ENCODE results near the gene B3GNT2. TPM values are rescaled to one million over a fixed set of nuclear protein-coding genes. Genes with fewer than 3 reads are reported as not detected.

B3GNT2 gene
- total and polyA plus RNA-seq, 2 donors (not counting 3 experiments of a cell fraction or from before 2014, with no cell fraction given), result 9.5 to 21.2 TPM

- no peaks in the 10 kb centered on the region for H3K27me3 ChIP-seq (ENCODE audit: control insufficient read depth in 2 of 2, insufficient read depth in 2 of 2, low read length in 2 of 2)
- no peaks in the 10 kb centered on the region for H3K4me1 ChIP-seq (ENCODE audit: control insufficient read depth, extremely low read depth, insufficient read depth, low read length)
- no peak overlapping the region for H3K4me3 ChIP-seq (replicated peaks in 1 of 3; ENCODE audit: insufficient read depth in 1 of 3, low read depth in 1 of 3, low read length in 3 of 3)
- H3K9me1 ChIP-seq (replicated peaks; ENCODE audit: control insufficient read depth, extremely low read depth, insufficient read depth, low read length), result no peaks in the 10 kb centered on the region
- no peak overlapping the region for H3K9ac ChIP-seq (replicated peaks; ENCODE audit: extremely low read depth, insufficient read depth, low read length)
- no peak overlapping the region for H2AFZ ChIP-seq (ENCODE audit: low read depth, low read length)
- no peaks in the 10 kb centered on the region for H3K9me3 ChIP-seq (replicated peaks; ENCODE audit: control insufficient read depth, insufficient read depth, low read length)
- H3K4me2 ChIP-seq (ENCODE audit: insufficient read depth, low read length), result no peak overlapping the region
- no peaks in the 10 kb centered on the region for H3K36me3 ChIP-seq (ENCODE audit: control insufficient read depth in 2 of 2, extremely low read depth in 1 of 2, insufficient read depth in 2 of 2, low read length in 2 of 2)
- dilution Hi-C loops (cut with MboI; ENCODE audit: extremely low pct_ligation_motif_present, low sequenced_read_pairs), result no loop called here
- H3K79me2 ChIP-seq (ENCODE audit: control insufficient read depth, insufficient read depth, low read length), result no peaks in the 10 kb centered on the region
- ChIA-PET POLR2A (interaction anchor here (0.7 kb wide), 1 partner anchor 578 kb away, joined by 3 read pairs; no protein-coding TSS in a partner anchor), CTCF (interaction anchor here (1.4 kb wide), 2 partner anchors 11 to 13 kb away, joined by 4 to 5 read pairs; no protein-coding TSS in a partner anchor)
- intact Hi-C loops (cut with micrococcal nuclease), result no loop called here
- BruUV-seq (replicated peaks), result no TSS peak
- H3K27ac ChIP-seq (ENCODE audit: insufficient read depth, low read depth, low read length), result no peak overlapping the region
- H4K20me1 ChIP-seq (replicated peaks; ENCODE audit: control insufficient read depth, extremely low read depth, insufficient read depth, low read length), result no peaks in the 10 kb centered on the region
- FAIRE-seq (no peak), DNase-seq (ENCODE audit: low read depth, low spot score) (no peak)
- no peak for TF ChIP-seq MYC (IDR thresholded peaks at IDR 0.05; ENCODE audit: low read depth, low read length)
- TF ChIP-seq JUN (IDR thresholded peaks at IDR 0.05; ENCODE audit: borderline replicate concordance, insufficient read depth, insufficient read length, low read depth), result no peak
- TF ChIP-seq EZH2 (IDR thresholded peaks at IDR 0.05; ENCODE audit: borderline replicate concordance, low read depth, low read length, severe bottlenecking), result no peak
- no peak for TF ChIP-seq FOS (IDR thresholded peaks at IDR 0.05; ENCODE audit: borderline replicate concordance, insufficient read depth, low read length)
- no peak for TF ChIP-seq POLR2AphosphoS5 (IDR thresholded peaks at IDR 0.05; ENCODE audit: insufficient read depth, low read depth, low read length)
- TF ChIP-seq, protein P1, sequence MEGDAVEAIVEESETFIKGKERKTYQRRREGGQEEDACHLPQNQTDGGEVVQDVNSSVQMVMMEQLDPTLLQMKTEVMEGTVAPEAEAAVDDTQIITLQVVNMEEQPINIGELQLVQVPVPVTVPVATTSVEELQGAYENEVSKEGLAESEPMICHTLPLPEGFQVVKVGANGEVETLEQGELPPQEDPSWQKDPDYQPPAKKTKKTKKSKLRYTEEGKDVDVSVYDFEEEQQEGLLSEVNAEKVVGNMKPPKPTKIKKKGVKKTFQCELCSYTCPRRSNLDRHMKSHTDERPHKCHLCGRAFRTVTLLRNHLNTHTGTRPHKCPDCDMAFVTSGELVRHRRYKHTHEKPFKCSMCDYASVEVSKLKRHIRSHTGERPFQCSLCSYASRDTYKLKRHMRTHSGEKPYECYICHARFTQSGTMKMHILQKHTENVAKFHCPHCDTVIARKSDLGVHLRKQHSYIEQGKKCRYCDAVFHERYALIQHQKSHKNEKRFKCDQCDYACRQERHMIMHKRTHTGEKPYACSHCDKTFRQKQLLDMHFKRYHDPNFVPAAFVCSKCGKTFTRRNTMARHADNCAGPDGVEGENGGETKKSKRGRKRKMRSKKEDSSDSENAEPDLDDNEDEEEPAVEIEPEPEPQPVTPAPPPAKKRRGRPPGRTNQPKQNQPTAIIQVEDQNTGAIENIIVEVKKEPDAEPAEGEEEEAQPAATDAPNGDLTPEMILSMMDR (IDR thresholded peaks at IDR 0.05; ENCODE audit: extremely low read depth in 1 of 2, insufficient read depth in 1 of 2, low read depth in 1 of 2, low read length in 2 of 2), result no peak
- TF ChIP-seq GATA2 (IDR thresholded peaks at IDR 0.05; ENCODE audit: insufficient read depth, insufficient read length, low read depth, low read length), result no peak
- TF ChIP-seq MAX (IDR thresholded peaks at IDR 0.05; ENCODE audit: insufficient read depth, insufficient read length), result no peak
- no peak for TF ChIP-seq POLR2A (IDR thresholded peaks at IDR 0.05; ENCODE audit: low read depth, low read length)
These were observed 69.2 kb downstream of the B3GNT2 start for GRCh38 chr2:62265106-62265505.
